GM18909 (cell line): ENCODE measurements around the gene PINLYP.

ENCODE experiments used
- ATAC-seq: cut with Tn5 transposase; IDR thresholded peaks from one replicate; pipeline ENCODE4 v1.9.1; 2021; ENCODE audit warnings: mild to moderate bottlenecking; ENCODE audit not compliant: unreplicated experiment, poor library complexity

PINLYP gene

GRCh38 chr19:43623889-43624670 is 48.5 kb downstream of the PINLYP start:
- no peak for ATAC-seq

DNA sequence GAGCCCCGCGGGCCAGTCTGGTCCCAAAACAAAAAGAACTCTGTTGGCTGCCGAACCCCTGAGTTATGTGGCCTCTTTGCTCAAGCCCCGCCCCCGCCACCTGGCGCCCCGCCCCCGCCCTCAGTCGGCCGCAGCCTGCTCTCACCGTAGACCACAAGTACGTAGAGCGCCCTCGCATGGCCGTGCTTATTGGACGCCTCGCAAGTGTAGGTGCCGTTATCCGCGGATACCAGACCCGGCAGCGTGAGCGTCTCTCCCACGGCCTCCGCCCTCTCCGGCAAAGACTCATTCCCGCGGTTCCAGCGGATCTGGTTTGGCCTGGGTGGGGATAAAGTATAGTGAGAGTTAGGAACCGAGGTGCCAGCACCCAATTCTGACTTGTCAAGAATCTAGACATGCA is 49.3 kb downstream of the PINLYP start:
- ATAC-seq: no peak

GRCh38 chr19:43625918-43626579 is 50.4 kb downstream of the PINLYP start:
- no peak for ATAC-seq

GRCh38 chr19:43626838-43627237 is 51.2 kb downstream of the PINLYP start:
- ATAC-seq: no peak

DNA sequence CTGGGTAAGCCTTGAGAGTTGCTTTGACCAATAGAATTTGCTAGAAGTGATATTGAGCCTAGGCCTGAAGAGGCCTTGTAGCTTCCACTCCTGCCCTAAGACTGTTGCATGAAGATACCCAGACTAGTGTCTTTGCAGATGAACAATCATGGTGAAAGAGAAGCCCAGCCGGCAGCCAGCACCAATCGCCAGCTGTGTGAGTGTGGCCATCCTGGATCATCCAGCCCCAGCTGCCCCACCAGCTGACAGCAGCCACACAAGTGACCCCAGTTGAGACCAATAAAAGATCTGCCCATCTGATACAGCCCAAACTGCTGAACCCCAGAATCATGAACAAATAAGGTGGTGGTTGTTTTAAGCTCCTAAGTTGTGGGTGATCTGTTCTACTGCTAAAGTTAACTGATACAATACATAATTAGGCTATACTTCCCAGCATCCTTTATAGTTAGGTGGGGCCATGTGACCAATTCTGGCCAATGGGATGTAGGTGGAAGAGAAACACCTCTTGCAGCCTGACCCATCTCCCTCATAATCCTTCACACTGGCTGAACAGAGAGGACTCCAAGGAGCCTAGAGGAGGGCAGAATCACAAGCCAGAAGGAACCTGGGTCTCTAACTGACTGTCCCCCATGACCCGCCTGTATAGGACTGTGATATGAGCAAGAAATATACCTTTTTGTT is 53.2 kb downstream of the PINLYP start:
- no peak for ATAC-seq

DNA sequence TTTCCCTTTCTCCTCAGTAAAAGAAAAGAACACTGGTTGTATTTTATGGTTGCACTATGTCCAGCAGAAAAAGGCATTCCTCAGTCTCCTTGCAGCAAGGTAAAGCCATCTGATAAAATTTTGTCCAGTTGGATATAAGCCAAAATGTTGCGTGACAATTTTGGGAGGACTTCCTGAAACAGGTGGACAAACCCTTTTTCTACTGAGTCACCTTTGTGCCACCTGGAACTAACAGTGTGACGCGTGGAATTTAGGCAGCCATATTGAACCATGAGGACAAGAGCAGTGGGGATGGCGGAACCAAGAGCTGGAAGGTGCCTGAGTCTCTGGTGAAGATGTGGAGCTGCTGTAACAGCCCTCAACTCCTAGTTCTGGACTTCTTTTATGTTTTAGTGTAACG is 55.9 kb downstream of the PINLYP start:
- ATAC-seq: no peak
